ENCODE measurements around the gene LPAR4.
A peak's percentile ranks its signal among the peaks of the same experiment; 100 is the strongest.

LPAR4 gene

GRCh38 chrX:78747489-78747888 lies at the start of gene LPAR4:
LPAR4 (plus strand) TSS chrX:78747720; CDS start chrX:78754870, 7,150 bp downstream.
- H3K4me3 ChIP-seq (ENCODE audit: low read depth, low read length), result peak within 1 kb of the TSS; percentile 38
- no peak for TF ChIP-seq CTCF (IDR thresholded peaks at IDR 0.05; ENCODE audit: low read depth, low read length)

DNA sequence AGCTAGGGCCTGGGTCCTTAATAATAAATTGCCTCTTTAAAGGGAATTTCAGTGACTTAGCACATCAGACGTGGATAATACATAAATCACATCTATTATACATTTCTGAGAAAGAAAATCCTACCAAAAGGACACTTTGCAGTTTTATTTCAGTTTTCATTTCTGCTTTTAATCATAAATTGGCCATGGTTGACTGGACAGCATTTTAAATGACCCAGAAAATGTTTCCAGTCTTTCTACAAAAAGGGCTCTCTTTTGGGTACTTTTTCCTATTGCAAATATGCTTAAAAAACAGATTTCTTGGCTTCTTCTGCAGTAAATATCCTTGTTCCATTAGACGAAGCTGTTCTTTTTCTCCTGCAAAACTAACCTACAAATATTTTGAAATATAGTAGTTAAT lies 41.4 kb upstream of the LPAR4 start:
- no peak overlapping the region for H3K4me3 ChIP-seq (ENCODE audit: low read depth, low read length)
- no peak for TF ChIP-seq CTCF (IDR thresholded peaks at IDR 0.05; ENCODE audit: low read depth, low read length)

GRCh38 chrX:78708262-78708661 lies 39.3 kb upstream of the LPAR4 start:
- peak; percentile 50 for TF ChIP-seq CTCF (IDR thresholded peaks at IDR 0.05; ENCODE audit: low read depth, low read length)
- H3K4me3 ChIP-seq (ENCODE audit: low read depth, low read length), result no peak overlapping the region

DNA sequence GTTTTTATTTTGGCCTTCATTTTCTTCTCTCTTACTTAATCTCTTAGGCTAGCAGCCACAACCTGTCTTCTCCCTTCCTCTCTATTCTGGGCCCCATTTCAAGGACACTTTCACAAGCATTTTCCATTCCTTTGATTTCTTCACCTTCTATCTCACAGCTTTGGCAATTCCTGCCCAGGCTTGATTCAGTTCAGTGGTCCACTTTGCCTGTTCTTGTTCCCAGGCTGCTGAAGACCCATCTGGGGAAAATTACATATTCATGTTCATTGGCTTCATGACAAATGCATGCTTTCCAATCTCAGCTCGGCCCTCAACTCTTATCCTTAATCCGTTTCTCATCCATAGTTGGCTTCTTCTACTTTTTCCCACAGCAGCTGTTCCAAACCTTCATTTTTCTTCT lies 38.7 kb upstream of the LPAR4 start:
- no peak overlapping the region for H3K4me3 ChIP-seq (ENCODE audit: low read depth, low read length)
- TF ChIP-seq CTCF (IDR thresholded peaks at IDR 0.05; ENCODE audit: low read depth, low read length), result no peak

DNA sequence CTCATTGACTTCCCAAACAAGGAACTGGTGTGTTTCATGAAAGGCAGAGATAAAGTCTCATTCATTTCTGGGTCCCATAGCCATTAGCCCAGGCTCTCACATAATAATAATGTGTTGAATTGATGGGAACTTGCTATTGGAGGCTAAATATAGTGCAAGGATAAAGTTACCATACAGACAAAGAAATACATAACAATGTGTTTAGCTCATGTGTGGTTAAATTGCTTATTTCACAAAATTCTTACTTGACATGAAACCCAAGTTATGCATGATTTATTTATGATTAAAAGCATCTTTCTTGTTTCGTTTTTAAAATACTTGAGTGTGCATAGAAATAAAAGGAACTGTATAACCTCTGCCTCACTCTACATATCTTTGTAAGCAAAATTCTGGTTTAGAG lies 37.3 kb upstream of the LPAR4 start:
- H3K4me3 ChIP-seq (ENCODE audit: low read depth, low read length), result no peak overlapping the region
- no peak for TF ChIP-seq CTCF (IDR thresholded peaks at IDR 0.05; ENCODE audit: low read depth, low read length)

- H3K4me3 ChIP-seq (ENCODE audit: low read depth, low read length), result no peak overlapping the region
- no peak for TF ChIP-seq CTCF (IDR thresholded peaks at IDR 0.05; ENCODE audit: low read depth, low read length)
These were observed 35.2 kb upstream of the LPAR4 start for GRCh38 chrX:78712336-78712735.

DNA sequence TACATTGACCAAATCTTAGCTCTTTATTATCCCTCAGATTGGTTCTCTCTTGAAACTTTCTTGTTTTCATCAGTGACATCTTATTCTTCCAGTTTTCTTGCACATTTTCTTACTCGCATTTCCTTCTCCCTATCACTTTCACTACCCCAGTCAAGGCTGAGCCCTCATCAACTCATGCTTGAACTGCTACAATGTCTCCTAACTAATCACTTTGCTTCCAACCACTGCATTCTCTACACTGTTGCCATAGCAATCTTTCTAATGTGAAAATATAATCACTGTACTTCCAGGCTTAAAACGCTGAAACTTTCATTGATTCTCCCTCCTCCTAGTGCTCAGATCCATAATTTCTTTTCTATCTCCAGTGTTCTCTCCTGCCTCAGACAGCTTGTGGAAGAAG lies 22.2 kb upstream of the LPAR4 start:
- no peak for TF ChIP-seq CTCF (IDR thresholded peaks at IDR 0.05; ENCODE audit: low read depth, low read length)
- no peak overlapping the region for H3K4me3 ChIP-seq (ENCODE audit: low read depth, low read length)
